Stomach (tissue), 9 donors: ENCODE results near the gene PDXP. TPM values are rescaled to one million over a fixed set of nuclear protein-coding genes. Genes with fewer than 3 reads are reported as not detected.

Source experiments
- DNase-seq, 2 donors: peaks; one replicate each; pipeline versions ENCODE4 v3.0.0 to v3.0.0-alpha.2; 2013 to 2019
- H3K27ac ChIP-seq, 5 donors: fragments of 200-600 bp in 4 of 5; sonication (generic) in 4 of 5; one replicate each; pipeline ENCODE4 v1.5.1; 2013 to 2019; ENCODE audit warnings: mild to moderate bottlenecking in 1 of 5, moderate library complexity in 1 of 5
- H3K27me3 ChIP-seq, 3 donors: fragments of 200-600 bp; sonication (generic); one replicate each; pipeline ENCODE4 v1.5.1; 2017 to 2019; ENCODE audit warnings: mixed run types in 1 of 3
- H3K36me3 ChIP-seq, 4 donors: fragments of 200-600 bp; sonication (generic); 1 replicate in 3 of 4; 2 replicates in 1 of 4; pipeline ENCODE4 v1.5.1; 2016 to 2019
- H3K4me1 ChIP-seq, 4 donors: fragments of 200-600 bp; sonication (generic); one replicate each; pipeline ENCODE4 v1.5.1; 2016 to 2019
- H3K4me3 ChIP-seq, 4 donors: fragments of 200-600 bp; sonication (generic) in 3 of 4; one replicate each; pipeline ENCODE4 v1.5.1; 2016 to 2019; ENCODE audit warnings: mild to moderate bottlenecking in 1 of 4
- H3K9me3 ChIP-seq, 4 donors: fragments of 200-600 bp; sonication (generic); one replicate each; pipeline ENCODE4 v1.5.1; 2016 to 2019
- EP300 ChIP-seq: sonication (generic); formaldehyde crosslinking; IDR thresholded peaks from one replicate; pipeline ENCODE4 v1.6.1; 2017; ENCODE audit warnings: antibody characterized with exemption
- POLR2A ChIP-seq, 4 donors: fragments of 450-650 bp; IDR thresholded peaks; one replicate each; pipeline ENCODE4 v1.6.1; 2016; ENCODE audit warnings: antibody characterized with exemption in 4 of 4, control low read depth in 2 of 4, mild to moderate bottlenecking in 1 of 4, moderate library complexity in 1 of 4
- POLR2AphosphoS5 ChIP-seq, 3 donors: sonication (generic); formaldehyde crosslinking; IDR thresholded peaks; one replicate each; pipeline ENCODE4 v1.6.1; 2016; ENCODE audit warnings: antibody characterized with exemption in 3 of 3
- WGBS, 5 donors: extraction: QIAGEN DNeasy Blood & Tissue Kit in 3 of 5; methylation state at CpG; one replicate each; pipeline versions ENCODE4 v1.1.5 to v1.1.7; 2013 to 2018; 5-methylcytosine and 5-hydroxymethylcytosine counted together
- intact Hi-C: fragments of 100-400 bp; cut with DNase I; formaldehyde crosslinking; loops from one replicate; pipeline ENCODE4 v1.15.1; 2023; ENCODE audit warnings: low total_unique reads
- polyA plus RNA-seq, 3 donors: library from polyadenylated mRNA; stranded (reverse); fragments of 200-250 nt; gene quantifications; one replicate each; pipeline ENCODE4 v1.2.3, GENCODE V29; 2013
- total RNA-seq, 5 donors: library from RNA; depleted of rRNA; stranded (reverse); fragments of >200 nt; gene quantifications; one replicate each; pipeline versions ENCODE4 v1.1.0 to v1.2.3, GENCODE V29; 2014 to 2016
- TF ChIP-seq, protein P1 (sequence below), 7 experiments: fragments of 450-650 bp in 4 of 7; fragments of 200-600 bp in 3 of 7; sonication (generic) in 3 of 7; IDR thresholded peaks; one replicate each; pipeline ENCODE4 v1.5.1; 2016 to 2019; ENCODE audit warnings: antibody characterized with exemption in 7 of 7, control low read depth in 2 of 7, mild to moderate bottlenecking in 1 of 7
- donor health status: healthy with polysubstance abuse.
- donor health status: Bipolar disorder and iron deficiency.
- donor health status: healthy.

The PDXP gene
- total and polyA plus RNA-seq, 8 donors, result 2.9 to 72.1 (median 6.8) TPM

GRCh38 chr22:37634417-37634924 is 24.1 kb upstream of the PDXP start:
- 20 to 37% (median 29%) methylated on average over 7 to 8 of the region's 8 CpGs for WGBS, 5 donors
- Histone ChIP-seq H3K4me3 (peak overlapping the region in 2 of 4 donors; percentile 16 to 26), H3K36me3 (peaks cover 7 to 35% (median 35%) of the 10 kb centered on the region in 4 donors), H3K9me3 (no peaks in the 10 kb centered on the region), H3K4me1 (peaks cover 46 to 84% (median 64%) of the 10 kb centered on the region in 4 donors), H3K27ac (peak overlapping the region; percentile 64 to 90 (median 81)), H3K27me3 (no peaks in the 10 kb centered on the region)
- DNase-seq, result peak in 1 of 2 donors; percentile 59
- intact Hi-C loops, result no loop called here
- TF ChIP-seq, protein P1, sequence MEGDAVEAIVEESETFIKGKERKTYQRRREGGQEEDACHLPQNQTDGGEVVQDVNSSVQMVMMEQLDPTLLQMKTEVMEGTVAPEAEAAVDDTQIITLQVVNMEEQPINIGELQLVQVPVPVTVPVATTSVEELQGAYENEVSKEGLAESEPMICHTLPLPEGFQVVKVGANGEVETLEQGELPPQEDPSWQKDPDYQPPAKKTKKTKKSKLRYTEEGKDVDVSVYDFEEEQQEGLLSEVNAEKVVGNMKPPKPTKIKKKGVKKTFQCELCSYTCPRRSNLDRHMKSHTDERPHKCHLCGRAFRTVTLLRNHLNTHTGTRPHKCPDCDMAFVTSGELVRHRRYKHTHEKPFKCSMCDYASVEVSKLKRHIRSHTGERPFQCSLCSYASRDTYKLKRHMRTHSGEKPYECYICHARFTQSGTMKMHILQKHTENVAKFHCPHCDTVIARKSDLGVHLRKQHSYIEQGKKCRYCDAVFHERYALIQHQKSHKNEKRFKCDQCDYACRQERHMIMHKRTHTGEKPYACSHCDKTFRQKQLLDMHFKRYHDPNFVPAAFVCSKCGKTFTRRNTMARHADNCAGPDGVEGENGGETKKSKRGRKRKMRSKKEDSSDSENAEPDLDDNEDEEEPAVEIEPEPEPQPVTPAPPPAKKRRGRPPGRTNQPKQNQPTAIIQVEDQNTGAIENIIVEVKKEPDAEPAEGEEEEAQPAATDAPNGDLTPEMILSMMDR (IDR thresholded peaks at IDR 0.05), result no peak
- no peak for TF ChIP-seq POLR2A (IDR thresholded peaks at IDR 0.05)
- no peak for TF ChIP-seq POLR2AphosphoS5 (IDR thresholded peaks at IDR 0.05)
- no peak for TF ChIP-seq EP300

DNA sequence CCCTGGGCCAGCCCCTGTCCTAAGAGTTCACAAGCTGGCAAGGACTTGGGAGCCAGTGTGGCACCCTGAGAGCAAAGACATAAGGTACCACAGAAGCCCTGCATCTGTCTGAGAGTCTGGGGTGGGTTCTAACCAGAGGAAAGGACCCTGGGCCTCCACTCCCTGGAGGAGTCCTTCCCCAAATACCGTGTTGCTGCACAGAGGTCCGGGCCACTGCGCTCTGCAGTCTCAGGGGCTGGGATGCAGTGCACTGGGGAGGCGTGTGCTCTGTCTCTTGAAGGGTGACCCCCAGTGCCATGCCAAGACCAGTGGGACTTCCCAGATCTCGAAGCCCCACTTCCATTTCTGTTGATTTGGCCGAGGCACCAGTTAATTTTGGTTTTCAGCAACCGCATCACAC is 23.4 kb upstream of the PDXP start:
- Histone ChIP-seq H3K4me1 (peaks cover 52 to 90% (median 71%) of the 10 kb centered on the region in 4 donors), H3K36me3 (peaks cover under 1 to 29% (median 28%) of the 10 kb centered on the region in 4 donors), H3K27ac (peak overlapping the region; percentile 10 to 90 (median 81)), H3K4me3 (no peak overlapping the region), H3K27me3 (no peaks in the 10 kb centered on the region), H3K9me3 (no peaks in the 10 kb centered on the region)
- TF ChIP-seq POLR2AphosphoS5 (IDR thresholded peaks at IDR 0.05), result no peak
- TF ChIP-seq, protein P1 (IDR thresholded peaks at IDR 0.05), result no peak
- no peak for TF ChIP-seq POLR2A (IDR thresholded peaks at IDR 0.05)
- intact Hi-C loops, result no loop called here
- no peak for DNase-seq
- WGBS, 5 donors, result 84 to 93% (median 89%) methylated on average over 4 to 7 of the region's 7 CpGs

- WGBS, 5 donors, result 43 to 57% (median 48%) methylated on average over 5 to 6 of the region's 6 CpGs
- H3K4me1 ChIP-seq, result peaks cover 64 to 97% (median 80%) of the 10 kb centered on the region in 4 donors
- H3K36me3 ChIP-seq, result peaks cover 0 to 16% (median 16%) of the 10 kb centered on the region in 4 donors
- H3K27ac ChIP-seq, result peak overlapping the region in 3 of 5 donors; percentile 10 to 90 (median 84)
- peak in 1 of 2 donors; percentile 31 for DNase-seq
- no peak for TF ChIP-seq POLR2A (IDR thresholded peaks at IDR 0.05)
- TF ChIP-seq, protein P1 (IDR thresholded peaks at IDR 0.05), result peak in 1 of 7 experiments; percentile 7
- no peak overlapping the region for H3K4me3 ChIP-seq
- intact Hi-C loops, result no loop called here
- H3K9me3 ChIP-seq, result no peaks in the 10 kb centered on the region
- H3K27me3 ChIP-seq, result peaks cover 0 to 8% (median 0%) of the 10 kb centered on the region in 3 donors
Observed at GRCh38 chr22:37636186-37636948, 22.2 kb upstream of the PDXP start.

GRCh38 chr22:37636949-37637273 is 21.6 kb upstream of the PDXP start:
- WGBS, 5 donors, result 55 to 62% (median 58%) methylated on average over 2 to 3 of the region's 3 CpGs
- Histone ChIP-seq H3K27ac (peak overlapping the region in 3 of 5 donors; percentile 10 to 90 (median 84)), H3K9me3 (no peaks in the 10 kb centered on the region), H3K27me3 (peaks cover 0 to 8% (median 0%) of the 10 kb centered on the region in 3 donors), H3K4me1 (peaks cover 64 to 100% (median 83%) of the 10 kb centered on the region in 4 donors), H3K4me3 (no peak overlapping the region), H3K36me3 (peaks cover 0 to 15% (median 11%) of the 10 kb centered on the region in 4 donors)
- intact Hi-C loops, result no loop called here
- DNase-seq, result no peak
- TF ChIP-seq POLR2AphosphoS5 (IDR thresholded peaks at IDR 0.05) (no peak), POLR2A (IDR thresholded peaks at IDR 0.05) (no peak), EP300 (no peak)
- TF ChIP-seq, protein P1 (IDR thresholded peaks at IDR 0.05), result no peak
